HepG2 (cell line): ENCODE data around the gene TK2. TPM values are rescaled to one million over a fixed set of nuclear protein-coding genes. Genes with fewer than 3 reads are reported as not detected.
A peak's percentile ranks its signal among the peaks of the same experiment; 100 is the strongest.

Source experiments
- ADNP ChIP-seq: sonication (generic); formaldehyde crosslinking; IDR thresholded peaks from 2 replicates; pipeline ENCODE4 v1.4.0; 2020; ENCODE audit warnings: missing genetic modification reagents
- AHR ChIP-seq: IDR thresholded peaks from 2 replicates; pipeline ENCODE4 v1.6.1; 2018; ENCODE audit warnings: missing genetic modification reagents, missing compliant biosample characterization
- ARNTL ChIP-seq: sonication (generic); formaldehyde crosslinking; IDR thresholded peaks from 2 replicates; pipeline ENCODE4 v1.4.0; 2020; ENCODE audit warnings: mild to moderate bottlenecking, missing genetic modification reagents
- ATF1 ChIP-seq: IDR thresholded peaks from 2 replicates; pipeline ENCODE4 v1.6.1; 2016; ENCODE audit warnings: mild to moderate bottlenecking, control low read depth
- BCL6 ChIP-seq: IDR thresholded peaks from 2 replicates; pipeline ENCODE4 v1.6.1; 2016; ENCODE audit warnings: missing genetic modification reagents, missing compliant biosample characterization
- BORCS8-MEF2B ChIP-seq: sonication (generic); formaldehyde crosslinking; IDR thresholded peaks from 2 replicates; pipeline ENCODE4 v1.8.0; 2022; ENCODE audit warnings: mild to moderate bottlenecking, missing genetic modification reagents
- ELK4 ChIP-seq: sonication (generic); formaldehyde crosslinking; IDR thresholded peaks from 2 replicates; pipeline ENCODE4 v1.9.0; 2021; ENCODE audit warnings: missing genetic modification reagents, borderline replicate concordance
- KDM5B ChIP-seq: sonication (generic); formaldehyde crosslinking; IDR thresholded peaks from 2 replicates; pipeline ENCODE4 v1.4.0; 2020; ENCODE audit warnings: missing genetic modification reagents, mild to moderate bottlenecking, borderline replicate concordance
- REST ChIP-seq, 2 experiments: IDR thresholded peaks; 2 replicates each; pipeline ENCODE4 v1.6.1; 2011 to 2012; ENCODE audit warnings: low read length in 2 of 2, borderline replicate concordance in 1 of 2, low read depth in 1 of 2, mild to moderate bottlenecking in 1 of 2, moderate library complexity in 1 of 2
- SIX1 ChIP-seq: sonication (generic); formaldehyde crosslinking; IDR thresholded peaks from 2 replicates; pipeline ENCODE4 v1.4.0; 2020; ENCODE audit warnings: missing genetic modification reagents, borderline replicate concordance
- SYNCRIP ChIP-seq: fragments of 200-400 bp; formaldehyde crosslinking; IDR thresholded peaks from 2 replicates; pipeline ENCODE4 v1.6.1; 2018; ENCODE audit warnings: mild to moderate bottlenecking, low read depth, low read length; ENCODE audit not compliant: insufficient read depth
- TBP ChIP-seq: sonication (generic); formaldehyde crosslinking; IDR thresholded peaks from 2 replicates; pipeline ENCODE4 v1.5.0; 2020; ENCODE audit warnings: missing genetic modification reagents
- U2AF1 ChIP-seq: fragments of 200-400 bp; formaldehyde crosslinking; optimal IDR thresholded peaks from 2 replicates; pipeline ENCODE3; 2017; ENCODE audit warnings: mild to moderate bottlenecking, low read depth, low read length
- U2AF2 ChIP-seq: fragments of 200-400 bp; formaldehyde crosslinking; IDR thresholded peaks from 2 replicates; pipeline ENCODE4 v1.6.1; 2017; ENCODE audit warnings: low read depth, mild to moderate bottlenecking, low read length
- ZNF430 ChIP-seq: sonication (generic); formaldehyde crosslinking; IDR thresholded peaks from 2 replicates; pipeline ENCODE4 v1.9.0; 2021; ENCODE audit warnings: mild to moderate bottlenecking, missing genetic modification reagents
- ZNF451 ChIP-seq: sonication (generic); formaldehyde crosslinking; IDR thresholded peaks from 2 replicates; pipeline ENCODE4 v1.5.0; 2020; ENCODE audit warnings: mild to moderate bottlenecking, missing genetic modification reagents
- polyA plus RNA-seq, 8 experiments: library from polyadenylated mRNA; depleted of rRNA in 3 of 8; stranded (reverse) in 7 of 8; unstranded in 1 of 8; fragments of >200 nt; fragmentation: Illumina TruSeq in 4 of 8; extraction: Trizol in 4 of 8; gene quantifications; 2 replicates each; pipeline versions ENCODE4 v1.2.1 to v1.2.3, GENCODE V29; 2011 to 2016; ENCODE audit warnings: low read depth in 4 of 8, missing spikeins in 1 of 8, mixed read lengths in 1 of 8; ENCODE audit not compliant: insufficient read depth in 1 of 8
- total RNA-seq, 5 experiments: library from RNA; depleted of rRNA; stranded (reverse); fragments of >200 nt; fragmentation: Illumina TruSeq; extraction: Trizol; gene quantifications; 2 replicates each; pipeline ENCODE4 v1.2.3, GENCODE V29; 2016; ENCODE audit warnings: low read depth in 1 of 5
- TF ChIP-seq, protein P1 (sequence below): sonication (generic); formaldehyde crosslinking; IDR thresholded peaks from 2 replicates; pipeline ENCODE4 v1.4.0; 2020; ENCODE audit warnings: missing genetic modification reagents, mild to moderate bottlenecking, borderline replicate concordance
- TF ChIP-seq, protein P2 (sequence below): IDR thresholded peaks from 2 replicates; pipeline ENCODE4 v1.6.1; 2016; ENCODE audit warnings: low read depth, control low read depth

TK2 gene
- total and polyA plus RNA-seq, 2 of the 13 experiments (the other 11 are each of a cell fraction or from before 2014, with no cell fraction given), result 18.7 to 21.0 TPM

DNA sequence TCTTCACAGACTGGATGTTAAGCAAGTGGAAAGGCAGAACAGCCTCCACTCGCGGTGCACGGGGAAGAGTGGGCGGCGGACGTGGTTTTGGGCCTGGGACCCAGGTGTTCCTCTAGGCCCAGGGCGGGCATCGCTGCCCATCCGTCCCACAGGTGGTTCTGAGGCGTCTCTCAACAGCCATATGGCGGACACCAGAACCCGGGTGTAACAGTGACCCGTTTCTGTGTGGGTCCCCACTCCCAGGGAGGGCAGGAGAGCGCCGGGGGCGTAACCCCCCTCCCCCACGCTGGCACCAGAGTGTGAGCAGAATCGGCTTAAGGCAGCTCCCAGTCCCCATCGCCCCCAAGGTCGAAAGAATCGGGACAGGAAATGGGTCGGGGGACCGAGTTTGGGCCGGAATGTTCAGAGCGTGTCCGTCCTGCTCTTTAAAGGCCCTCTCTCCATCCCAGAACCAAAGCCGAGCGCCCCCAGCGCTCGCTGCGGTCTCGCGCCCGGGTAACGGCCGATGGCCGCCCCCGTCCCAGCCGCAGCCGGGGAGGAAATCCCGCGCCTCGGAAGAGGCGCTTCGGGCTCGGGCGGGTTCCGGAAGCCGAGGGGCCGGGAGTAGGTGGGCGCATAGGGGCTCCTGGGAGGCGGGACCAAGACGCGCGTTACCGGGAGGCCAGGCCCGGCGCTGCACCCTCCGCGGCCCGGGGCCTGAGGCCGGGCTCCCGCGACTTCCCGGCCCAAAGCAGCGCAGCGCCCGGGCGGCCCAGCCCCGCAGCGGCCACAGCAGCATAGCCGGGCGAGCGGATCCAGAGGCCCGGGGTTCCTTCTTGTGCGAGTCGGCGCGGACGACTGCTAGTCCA, at the start of gene TK2 (continued):
- TF ChIP-seq ZNF451 (CRISPR knock-in tag), result peak; percentile 96
- no peak for TF ChIP-seq ELK4 (CRISPR knock-in tag)
- TF ChIP-seq KDM5B (CRISPR knock-in tag), result peak; percentile 92
- 0 out of 2 replicates have a peak, but pooled peaks have one; percentile 16 for TF ChIP-seq AHR
- no peak for TF ChIP-seq ATF1 (CRISPR knock-in tag)
- TF ChIP-seq ADNP (CRISPR knock-in tag), result no peak
- no peak for TF ChIP-seq TBP (CRISPR knock-in tag)
- TF ChIP-seq ARNTL, result 0 out of 2 replicates have a peak, but pooled peaks have one; percentile 33
- no peak for TF ChIP-seq U2AF2
- TF ChIP-seq SYNCRIP, result no peak
- TF ChIP-seq, protein P1, sequence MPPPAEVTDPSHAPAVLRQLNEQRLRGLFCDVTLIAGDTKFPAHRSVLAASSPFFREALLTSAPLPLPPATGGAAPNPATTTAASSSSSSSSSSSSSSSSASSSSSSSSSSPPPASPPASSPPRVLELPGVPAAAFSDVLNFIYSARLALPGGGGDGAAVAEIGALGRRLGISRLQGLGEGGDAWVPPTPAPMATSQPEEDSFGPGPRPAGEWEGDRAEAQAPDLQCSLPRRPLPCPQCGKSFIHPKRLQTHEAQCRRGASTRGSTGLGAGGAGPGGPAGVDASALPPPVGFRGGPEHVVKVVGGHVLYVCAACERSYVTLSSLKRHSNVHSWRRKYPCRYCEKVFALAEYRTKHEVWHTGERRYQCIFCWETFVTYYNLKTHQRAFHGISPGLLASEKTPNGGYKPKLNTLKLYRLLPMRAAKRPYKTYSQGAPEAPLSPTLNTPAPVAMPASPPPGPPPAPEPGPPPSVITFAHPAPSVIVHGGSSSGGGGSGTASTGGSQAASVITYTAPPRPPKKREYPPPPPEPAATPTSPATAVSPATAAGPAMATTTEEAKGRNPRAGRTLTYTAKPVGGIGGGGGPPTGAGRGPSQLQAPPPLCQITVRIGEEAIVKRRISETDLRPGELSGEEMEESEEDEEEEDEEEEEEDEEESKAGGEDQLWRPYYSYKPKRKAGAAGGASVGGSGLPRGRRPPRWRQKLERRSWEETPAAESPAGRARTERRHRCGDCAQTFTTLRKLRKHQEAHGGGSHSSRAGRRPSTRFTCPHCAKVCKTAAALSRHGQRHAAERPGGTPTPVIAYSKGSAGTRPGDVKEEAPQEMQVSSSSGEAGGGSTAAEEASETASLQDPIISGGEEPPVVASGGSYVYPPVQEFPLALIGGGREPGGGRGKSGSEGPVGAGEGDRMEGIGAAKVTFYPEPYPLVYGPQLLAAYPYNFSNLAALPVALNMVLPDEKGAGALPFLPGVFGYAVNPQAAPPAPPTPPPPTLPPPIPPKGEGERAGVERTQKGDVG (CRISPR knock-in tag), result peak; percentile 99
- TF ChIP-seq REST (IDR thresholded peaks at IDR 0.05; ENCODE audit: borderline replicate concordance in 1 of 2, low read depth in 1 of 2, low read length in 2 of 2), result peak in 1 of 2 experiments; percentile 62; a peak in 1 of 4 replicates
- no peak; the same call in 1 of the 2 replicates for TF ChIP-seq BORCS8-MEF2B (CRISPR knock-in tag)
- no peak for TF ChIP-seq SIX1 (CRISPR knock-in tag)
- peak; percentile 48; the same call in 1 of the 2 replicates for TF ChIP-seq ZNF430 (CRISPR knock-in tag)
- TF ChIP-seq, protein P2, sequence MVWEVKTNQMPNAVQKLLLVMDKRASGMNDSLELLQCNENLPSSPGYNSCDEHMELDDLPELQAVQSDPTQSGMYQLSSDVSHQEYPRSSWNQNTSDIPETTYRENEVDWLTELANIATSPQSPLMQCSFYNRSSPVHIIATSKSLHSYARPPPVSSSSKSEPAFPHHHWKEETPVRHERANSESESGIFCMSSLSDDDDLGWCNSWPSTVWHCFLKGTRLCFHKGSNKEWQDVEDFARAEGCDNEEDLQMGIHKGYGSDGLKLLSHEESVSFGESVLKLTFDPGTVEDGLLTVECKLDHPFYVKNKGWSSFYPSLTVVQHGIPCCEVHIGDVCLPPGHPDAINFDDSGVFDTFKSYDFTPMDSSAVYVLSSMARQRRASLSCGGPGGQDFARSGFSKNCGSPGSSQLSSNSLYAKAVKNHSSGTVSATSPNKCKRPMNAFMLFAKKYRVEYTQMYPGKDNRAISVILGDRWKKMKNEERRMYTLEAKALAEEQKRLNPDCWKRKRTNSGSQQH (CRISPR knock-in tag), result peak; percentile 56; the same call in 1 of the 2 replicates
- peak; percentile 21 for TF ChIP-seq U2AF1
- 0 out of 2 replicates have a peak, but pooled peaks have one; percentile 16 for TF ChIP-seq BCL6 (CRISPR knock-in tag)
